Hepatocyte (in vitro differentiated cells): ENCODE measurements around the gene SH3RF3.

Experiments used
- EZH2 ChIP-seq: fragments of 200-600 bp; sonication (generic); IDR thresholded peaks from 2 replicates; pipeline ENCODE4 v1.6.1; 2016; ENCODE audit warnings: antibody characterized with exemption, mild to moderate bottlenecking, borderline replicate concordance
- EZH2phosphoT487 ChIP-seq: fragments of 200-600 bp; sonication (generic); IDR thresholded peaks from one replicate; pipeline ENCODE4 v1.6.1; 2018; ENCODE audit warnings: antibody characterized with exemption, mild to moderate bottlenecking, low read depth, moderate library complexity; ENCODE audit not compliant: unreplicated experiment, severe bottlenecking
- TF ChIP-seq, protein P1 (sequence below): fragments of 200-600 bp; sonication (generic); IDR thresholded peaks from 2 replicates; pipeline ENCODE4 v1.5.1; 2016; ENCODE audit warnings: antibody characterized with exemption, mild to moderate bottlenecking; ENCODE audit not compliant: poor library complexity

DNA sequence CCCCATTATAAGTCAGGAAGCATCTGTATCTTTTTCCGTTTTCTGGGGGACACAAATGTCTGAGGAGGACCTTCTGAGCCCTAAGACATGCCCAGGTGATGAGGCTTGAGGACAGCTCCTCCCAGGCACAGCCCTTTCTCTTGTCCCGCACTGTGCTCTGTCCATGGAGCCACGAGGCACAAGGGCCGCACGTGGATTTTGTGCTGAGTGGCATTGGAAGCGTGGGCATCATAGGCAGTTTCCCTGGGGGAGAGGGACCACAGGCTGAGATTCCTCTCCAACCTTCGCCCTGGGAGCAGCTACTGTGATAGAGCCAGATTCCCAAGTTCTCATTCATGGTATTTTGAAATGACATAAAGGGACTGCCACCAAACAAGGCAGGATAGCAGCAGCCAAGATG, 139.9 kb downstream of the SH3RF3 start:
- TF ChIP-seq, protein P1, sequence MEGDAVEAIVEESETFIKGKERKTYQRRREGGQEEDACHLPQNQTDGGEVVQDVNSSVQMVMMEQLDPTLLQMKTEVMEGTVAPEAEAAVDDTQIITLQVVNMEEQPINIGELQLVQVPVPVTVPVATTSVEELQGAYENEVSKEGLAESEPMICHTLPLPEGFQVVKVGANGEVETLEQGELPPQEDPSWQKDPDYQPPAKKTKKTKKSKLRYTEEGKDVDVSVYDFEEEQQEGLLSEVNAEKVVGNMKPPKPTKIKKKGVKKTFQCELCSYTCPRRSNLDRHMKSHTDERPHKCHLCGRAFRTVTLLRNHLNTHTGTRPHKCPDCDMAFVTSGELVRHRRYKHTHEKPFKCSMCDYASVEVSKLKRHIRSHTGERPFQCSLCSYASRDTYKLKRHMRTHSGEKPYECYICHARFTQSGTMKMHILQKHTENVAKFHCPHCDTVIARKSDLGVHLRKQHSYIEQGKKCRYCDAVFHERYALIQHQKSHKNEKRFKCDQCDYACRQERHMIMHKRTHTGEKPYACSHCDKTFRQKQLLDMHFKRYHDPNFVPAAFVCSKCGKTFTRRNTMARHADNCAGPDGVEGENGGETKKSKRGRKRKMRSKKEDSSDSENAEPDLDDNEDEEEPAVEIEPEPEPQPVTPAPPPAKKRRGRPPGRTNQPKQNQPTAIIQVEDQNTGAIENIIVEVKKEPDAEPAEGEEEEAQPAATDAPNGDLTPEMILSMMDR = no peak
- TF ChIP-seq EZH2phosphoT487 (no peak), EZH2 (no peak)
